Neural progenitor cell (in vitro differentiated cells): ENCODE results near the gene GATAD2A. TPM values are rescaled to one million over a fixed set of nuclear protein-coding genes. Genes with fewer than 3 reads are reported as not detected.

Experiments used
- DNase-seq: peaks from one replicate; pipeline ENCODE4 v3.0.0-alpha.2; 2016; ENCODE audit warnings: low spot score
- H2AFZ ChIP-seq: fragments of 200-600 bp; sonication (generic); replicated peaks from 2 replicates; pipeline ENCODE4 v1.6.1; 2016; ENCODE audit warnings: antibody characterized with exemption
- H3F3A ChIP-seq: fragments of 200-600 bp; sonication (generic); 2 replicates; pipeline ENCODE4 v1.6.1; 2016; ENCODE audit warnings: antibody characterized with exemption, low read depth
- H3K27ac ChIP-seq: fragments of 200-600 bp; sonication (generic); 2 replicates; pipeline ENCODE4 v1.5.1; 2016; ENCODE audit warnings: mild to moderate bottlenecking
- H3K27me3 ChIP-seq: fragments of 200-600 bp; sonication (generic); 2 replicates; pipeline ENCODE4 v1.6.1; 2016; ENCODE audit warnings: mild to moderate bottlenecking, moderate library complexity
- H3K36me3 ChIP-seq: fragments of 200-600 bp; sonication (generic); 2 replicates; pipeline ENCODE4 v1.5.1; 2016
- H3K4me1 ChIP-seq: fragments of 200-600 bp; sonication (generic); 2 replicates; pipeline ENCODE4 v1.6.1; 2016; ENCODE audit warnings: mixed run types
- H3K4me2 ChIP-seq: fragments of 200-600 bp; sonication (generic); 2 replicates; pipeline ENCODE4 v1.6.1; 2016
- H3K4me3 ChIP-seq: fragments of 200-600 bp; sonication (generic); 2 replicates; pipeline ENCODE4 v1.5.1; 2016
- H3K79me2 ChIP-seq: fragments of 200-600 bp; sonication (generic); 2 replicates; pipeline ENCODE4 v1.6.1; 2016; ENCODE audit warnings: low read depth
- H3K9ac ChIP-seq: fragments of 200-600 bp; sonication (generic); 2 replicates; pipeline ENCODE4 v1.6.1; 2016
- H3K9me3 ChIP-seq: fragments of 200-600 bp; sonication (generic); 2 replicates; pipeline ENCODE4 v1.5.1; 2016; ENCODE audit warnings: low read depth
- H4K20me1 ChIP-seq: fragments of 200-600 bp; sonication (generic); 2 replicates; pipeline ENCODE4 v1.6.1; 2016; ENCODE audit warnings: low read depth
- H3K27ac Mint-ChIP-seq: 3 replicates; pipeline ENCODE4 v1.8.0; 2021; ENCODE audit warnings: mixed read lengths
- H3K27me3 Mint-ChIP-seq: 2 replicates; pipeline ENCODE4 v1.8.0; 2022; ENCODE audit warnings: low read depth, mild to moderate bottlenecking, inconsistent platforms, moderate library complexity, mixed read lengths; ENCODE audit not compliant: insufficient read depth
- H3K36me3 Mint-ChIP-seq: 3 replicates; pipeline ENCODE4 v1.8.0; 2021; ENCODE audit warnings: mixed read lengths
- H3K4me1 Mint-ChIP-seq: 3 replicates; pipeline ENCODE4 v1.8.0; 2021; ENCODE audit warnings: mixed read lengths
- H3K4me3 Mint-ChIP-seq: 3 replicates; pipeline ENCODE4 v1.8.0; 2021; ENCODE audit warnings: mild to moderate bottlenecking, moderate library complexity, mixed read lengths
- H3K9me3 Mint-ChIP-seq: 3 replicates; pipeline ENCODE4 v1.8.0; 2020; ENCODE audit warnings: mixed read lengths
- CTCF ChIP-seq: fragments of 200-600 bp; sonication (generic); IDR thresholded peaks from 2 replicates; pipeline ENCODE4 v1.5.1; 2017; ENCODE audit warnings: antibody characterized with exemption, mild to moderate bottlenecking
- EZH2 ChIP-seq: fragments of 200-600 bp; sonication (generic); IDR thresholded peaks from 2 replicates; pipeline ENCODE4 v1.6.1; 2017; ENCODE audit warnings: antibody characterized with exemption, mild to moderate bottlenecking, moderate library complexity
- EZH2phosphoT487 ChIP-seq: fragments of 200-600 bp; sonication (generic); IDR thresholded peaks from 2 replicates; pipeline ENCODE4 v1.6.1; 2017; ENCODE audit warnings: antibody characterized with exemption
- total RNA-seq: library from RNA; depleted of rRNA; stranded (reverse); fragments of >200 nt; gene quantifications from 2 replicates; pipeline ENCODE4 v1.2.3, GENCODE V29; 2015; ENCODE audit warnings: low replicate concordance

GATAD2A gene
- total RNA-seq, 1 donor from 2014 or later = 37.9 TPM

- H3K9me3 ChIP-seq = no peaks in the 10 kb centered on the region
- no peak overlapping the region for H3K4me3 ChIP-seq
- peaks cover 18% of the 10 kb centered on the region for H3K4me1 ChIP-seq
- H3K4me2 ChIP-seq = peak overlapping the region; percentile 23
- peaks cover 36% of the 10 kb centered on the region for H4K20me1 ChIP-seq
- H3K27me3 Mint-ChIP-seq = peaks cover 11% of the 10 kb centered on the region
- no peak overlapping the region for H2AFZ ChIP-seq
- no peak for DNase-seq
- no peaks in the 10 kb centered on the region for H3K36me3 ChIP-seq
- no peak overlapping the region for H3K4me3 Mint-ChIP-seq
- no peak for TF ChIP-seq EZH2
- H3K27ac Mint-ChIP-seq = peak overlapping the region; percentile 82
- H3K27me3 ChIP-seq = no peaks in the 10 kb centered on the region
- peaks cover 5% of the 10 kb centered on the region for H3F3A ChIP-seq
- H3K79me2 ChIP-seq = peaks cover 86% of the 10 kb centered on the region
- no peak overlapping the region for H3K27ac ChIP-seq
- H3K4me1 Mint-ChIP-seq = peaks cover 25% of the 10 kb centered on the region
- H3K36me3 Mint-ChIP-seq = peaks cover 7% of the 10 kb centered on the region
- H3K9me3 Mint-ChIP-seq = no peaks in the 10 kb centered on the region
- no peak overlapping the region for H3K9ac ChIP-seq
These were observed 77.5 kb downstream of the GATAD2A start for GRCh38 chr19:19482809-19483596.

GRCh38 chr19:19485161-19485997 lies 79.9 kb downstream of the GATAD2A start:
- Histone ChIP-seq H3K27ac (no peak overlapping the region), H3F3A (peaks cover 28% of the 10 kb centered on the region), H4K20me1 (peaks cover 40% of the 10 kb centered on the region), H3K9ac (no peak overlapping the region), H3K36me3 (no peaks in the 10 kb centered on the region), H3K4me2 (no peak overlapping the region), H3K4me3 (no peak overlapping the region), H3K9me3 (no peaks in the 10 kb centered on the region), H3K27me3 (no peaks in the 10 kb centered on the region), H2AFZ (no peak overlapping the region), H3K79me2 (peaks cover 76% of the 10 kb centered on the region), H3K4me1 (peaks cover 34% of the 10 kb centered on the region)
- TF ChIP-seq EZH2 (no peak), EZH2phosphoT487 (no peak), CTCF (no peak)
- H3K36me3 Mint-ChIP-seq = peaks cover 3% of the 10 kb centered on the region
- H3K4me3 Mint-ChIP-seq = no peak overlapping the region
- H3K9me3 Mint-ChIP-seq = no peaks in the 10 kb centered on the region
- peaks cover 49% of the 10 kb centered on the region for H3K4me1 Mint-ChIP-seq
- peaks cover 12% of the 10 kb centered on the region for H3K27me3 Mint-ChIP-seq
- H3K27ac Mint-ChIP-seq = peak overlapping the region; percentile 53
- DNase-seq = no peak

GRCh38 chr19:19485998-19486290 lies 80.5 kb downstream of the GATAD2A start:
- no peak for TF ChIP-seq EZH2phosphoT487
- H3K36me3 ChIP-seq = no peaks in the 10 kb centered on the region
- Mint-ChIP-seq H3K4me3 (no peak overlapping the region), H3K4me1 (peaks cover 52% of the 10 kb centered on the region), H3K9me3 (no peaks in the 10 kb centered on the region), H3K36me3 (peaks cover 3% of the 10 kb centered on the region), H3K27ac (no peak overlapping the region), H3K27me3 (peaks cover 12% of the 10 kb centered on the region)
- H3K4me1 ChIP-seq = peaks cover 34% of the 10 kb centered on the region
- H3K4me3 ChIP-seq = no peak overlapping the region
- no peaks in the 10 kb centered on the region for H3K27me3 ChIP-seq
- H3K4me2 ChIP-seq = no peak overlapping the region
- no peak overlapping the region for H3K27ac ChIP-seq
- DNase-seq = no peak
- no peaks in the 10 kb centered on the region for H3K9me3 ChIP-seq
- peaks cover 28% of the 10 kb centered on the region for H3F3A ChIP-seq
- peaks cover 42% of the 10 kb centered on the region for H4K20me1 ChIP-seq
- H3K9ac ChIP-seq = no peak overlapping the region
- no peak overlapping the region for H2AFZ ChIP-seq
- H3K79me2 ChIP-seq = peaks cover 75% of the 10 kb centered on the region

GRCh38 chr19:19486343-19487076 lies 81.0 kb downstream of the GATAD2A start:
- Histone ChIP-seq H3K36me3 (no peaks in the 10 kb centered on the region), H2AFZ (no peak overlapping the region), H3K4me3 (no peak overlapping the region), H3K79me2 (peaks cover 75% of the 10 kb centered on the region), H3K9me3 (no peaks in the 10 kb centered on the region), H3K27me3 (no peaks in the 10 kb centered on the region), H3K9ac (no peak overlapping the region), H3K4me1 (peaks cover 34% of the 10 kb centered on the region), H3K4me2 (no peak overlapping the region), H3K27ac (no peak overlapping the region), H4K20me1 (peaks cover 45% of the 10 kb centered on the region), H3F3A (peaks cover 28% of the 10 kb centered on the region)
- no peaks in the 10 kb centered on the region for H3K9me3 Mint-ChIP-seq
- peak overlapping the region; percentile 90 for H3K27ac Mint-ChIP-seq
- peaks cover 52% of the 10 kb centered on the region for H3K4me1 Mint-ChIP-seq
- no peak for DNase-seq
- TF ChIP-seq CTCF (no peak), EZH2 (no peak), EZH2phosphoT487 (no peak)
- H3K36me3 Mint-ChIP-seq = peaks cover 3% of the 10 kb centered on the region
- H3K4me3 Mint-ChIP-seq = no peak overlapping the region
- peaks cover 10% of the 10 kb centered on the region for H3K27me3 Mint-ChIP-seq
